HCT116 (cell line): ENCODE measurements around the gene HOMER1. TPM values are rescaled to one million over a fixed set of nuclear protein-coding genes. Genes with fewer than 3 reads are reported as not detected.

Experiments used
- ATAC-seq: fragments of 200-7000 bp; cut with Tn5 transposase; 2 replicates; pipeline ENCODE4 v1.9.1; 2020; ENCODE audit warnings: mild to moderate bottlenecking, moderate library complexity
- BruUV-seq: library from RNA; stranded (reverse); fragments of 400-500 nt; replicated peaks from 2 replicates; lab custom pipeline; 2021; lab: Mats Ljungman, UMichigan
- CTCF ChIA-PET: fragments of 300-600 bp; sonication (Branson Sonifier 250); formaldehyde crosslinking; loops from one replicate; lab custom pipeline; 2021; ENCODE audit warnings: antibody characterized with exemption; lab: Charles Lee
- POLR2A ChIA-PET: fragments of 300-600, 350-600 bp; sonication (Branson Sonifier 250); formaldehyde crosslinking; loops from one replicate; lab custom pipeline; 2021; ENCODE audit warnings: antibody characterized with exemption; lab: Charles Lee
- RAD21 ChIA-PET, 2 experiments: fragments of 300-600 bp; sonication (Branson Sonifier 250); formaldehyde crosslinking; loops; one replicate each; lab custom pipeline; 2023; ENCODE audit warnings: low total read pairs in 2 of 2; ENCODE audit not compliant: uncharacterized antibody in 2 of 2, unreplicated experiment in 2 of 2, low non-redundant PET in 1 of 2; lab: Charles Lee
- DNase-seq: peaks from one replicate; pipeline ENCODE4 v3.0.0-alpha.2; 2010; ENCODE audit warnings: low read depth, low spot score
- H2AFZ ChIP-seq: fragments of 200-600 bp; shearing (Covaris generic), sonication (generic); 2 replicates; pipeline ENCODE4 v1.6.1; 2017; ENCODE audit warnings: low read depth, mixed run types, mixed read lengths, antibody characterized with exemption, low read length; ENCODE audit not compliant: poor library complexity, severe bottlenecking
- H3K27ac ChIP-seq: 2 replicates; pipeline ENCODE4 v1.5.1; 2012; ENCODE audit warnings: low read depth, low read length
- H3K27me3 ChIP-seq: fragments of 200-600 bp; sonication (generic); 2 replicates; pipeline ENCODE4 v1.6.1; 2016; ENCODE audit warnings: mixed run types, low read length, mixed read lengths; ENCODE audit not compliant: insufficient read depth
- H3K36me3 ChIP-seq, 2 experiments: fragments of 200-500 bp in 1 of 2; fragments of 200-600 bp in 1 of 2; sonication (Bioruptor generic) in 1 of 2; sonication (generic) in 1 of 2; 2 replicates each; pipeline versions ENCODE4 v1.5.1 to v1.6.1; 2014 to 2016; ENCODE audit warnings: low read length in 2 of 2, inconsistent platforms in 1 of 2, mixed read lengths in 1 of 2, mixed run types in 1 of 2; ENCODE audit not compliant: insufficient read depth in 2 of 2, control insufficient read depth in 1 of 2
- H3K4me1 ChIP-seq, 2 experiments: fragments of 200-600 bp in 1 of 2; sonication (generic) in 1 of 2; 2 replicates each; pipeline versions ENCODE4 v1.5.1 to v1.6.1; 2012 to 2017; ENCODE audit warnings: low read length in 2 of 2, inconsistent platforms in 1 of 2, mild to moderate bottlenecking in 1 of 2, mixed read lengths in 1 of 2, mixed run types in 1 of 2, moderate library complexity in 1 of 2; ENCODE audit not compliant: insufficient read depth in 2 of 2, control insufficient read depth in 1 of 2
- H3K4me2 ChIP-seq: fragments of 200-600 bp; sonication (generic); 2 replicates; pipeline ENCODE4 v1.6.1; 2017; ENCODE audit warnings: mixed run types, low read length, mixed read lengths
- H3K4me3 ChIP-seq, 2 experiments: fragments of 200-600 bp in 1 of 2; sonication (generic) in 1 of 2; replicated peaks in 1 of 2; 2 replicates each; pipeline ENCODE4 v1.5.1; 2011 to 2016; ENCODE audit warnings: low read length in 2 of 2, control low read depth in 1 of 2, low read depth in 1 of 2, mild to moderate bottlenecking in 1 of 2, mixed read lengths in 1 of 2, mixed run types in 1 of 2
- H3K79me2 ChIP-seq: fragments of 200-600 bp; sonication (generic); 2 replicates; pipeline ENCODE4 v1.6.1; 2017; ENCODE audit warnings: mild to moderate bottlenecking, mixed run types, low read length, moderate library complexity, mixed read lengths; ENCODE audit not compliant: insufficient read depth
- H3K9ac ChIP-seq: fragments of 200-600 bp; sonication (generic); 2 replicates; pipeline ENCODE4 v1.6.1; 2016; ENCODE audit warnings: low read length, mixed read lengths
- H3K9me2 ChIP-seq: fragments of 200-600 bp; sonication (generic), shearing (Covaris generic); 2 replicates; pipeline ENCODE4 v1.6.1; 2017; ENCODE audit warnings: mixed run types, mild to moderate bottlenecking, moderate library complexity; ENCODE audit not compliant: insufficient read depth
- H3K9me3 ChIP-seq, 2 experiments: fragments of 200-500 bp in 1 of 2; fragments of 200-600 bp in 1 of 2; sonication (Bioruptor generic) in 1 of 2; sonication (generic) in 1 of 2; 2 replicates each; pipeline ENCODE4 v1.6.1; 2014 to 2017; ENCODE audit warnings: low read length in 2 of 2, mixed read lengths in 2 of 2, inconsistent platforms in 1 of 2, low read depth in 1 of 2, mild to moderate bottlenecking in 1 of 2, mixed run types in 1 of 2, moderate library complexity in 1 of 2; ENCODE audit not compliant: control insufficient read depth in 1 of 2, insufficient read depth in 1 of 2
- H4K20me1 ChIP-seq: fragments of 200-600 bp; sonication (generic), shearing (Covaris generic); 2 replicates; pipeline ENCODE4 v1.6.1; 2017; ENCODE audit warnings: mixed run types, mild to moderate bottlenecking, moderate library complexity; ENCODE audit not compliant: insufficient read depth
- CTCF ChIP-seq, 3 experiments: fragments of 200-600 bp in 1 of 3; sonication (generic) in 1 of 3; IDR thresholded peaks in 2 of 3; conservative IDR thresholded peaks in 1 of 3; 2 replicates each; pipeline ENCODE4 v1.5.1; 2012 to 2017; ENCODE audit warnings: low read depth in 2 of 3, low read length in 2 of 3, antibody characterized with exemption in 1 of 3, borderline replicate concordance in 1 of 3, control low read depth in 1 of 3, mild to moderate bottlenecking in 1 of 3, mixed read lengths in 1 of 3, mixed run types in 1 of 3, moderate library complexity in 1 of 3; ENCODE audit not compliant: insufficient read depth in 1 of 3
- EZH2 ChIP-seq: fragments of 200-600 bp; sonication (generic); IDR thresholded peaks from 2 replicates; pipeline ENCODE4 v1.6.1; 2017; ENCODE audit warnings: antibody characterized with exemption, mixed run types
- EZH2phosphoT487 ChIP-seq: fragments of 200-600 bp; IDR thresholded peaks from 2 replicates; pipeline ENCODE4 v1.6.1; 2018; ENCODE audit warnings: antibody characterized with exemption, borderline replicate concordance
- MAX ChIP-seq: IDR thresholded peaks from 2 replicates; pipeline ENCODE4 v1.6.1; 2012
- POLR2AphosphoS5 ChIP-seq: IDR thresholded peaks from 2 replicates; pipeline ENCODE4 v1.6.1; 2011; ENCODE audit warnings: mild to moderate bottlenecking, low read depth, low read length, moderate library complexity
- SRF ChIP-seq: IDR thresholded peaks from 2 replicates; pipeline ENCODE4 v1.6.1; 2012; ENCODE audit warnings: low read depth
- YY1 ChIP-seq: IDR thresholded peaks from 2 replicates; pipeline ENCODE4 v1.6.1; 2011; ENCODE audit warnings: low read length, low read depth, moderate library complexity, mild to moderate bottlenecking; ENCODE audit not compliant: insufficient replicate concordance; ENCODE audit errors: extremely low read depth
- ZBTB33 ChIP-seq: IDR thresholded peaks from 2 replicates; pipeline ENCODE4 v1.6.1; 2011; ENCODE audit warnings: mild to moderate bottlenecking, low read length, moderate library complexity; ENCODE audit not compliant: insufficient replicate concordance; ENCODE audit errors: extremely low read depth
- ZFX ChIP-seq: fragments of 450-650 bp; IDR thresholded peaks from 2 replicates; pipeline ENCODE4 v1.6.1; 2017
- ZNF274 ChIP-seq: fragments of 200-500 bp; sonication (Bioruptor generic); IDR thresholded peaks from 2 replicates; pipeline ENCODE4 v1.6.1; 2014; ENCODE audit warnings: mild to moderate bottlenecking, low read depth, low read length, inconsistent platforms
- intact Hi-C: fragments of 100-400 bp; cut with micrococcal nuclease; formaldehyde crosslinking; loops from 2 replicates; pipeline ENCODE4 v1.10.0; 2022
- total RNA-seq: library from RNA; stranded (reverse); gene quantifications from one replicate; pipeline ENCODE4 v1.2.1, GENCODE V29; 2021; ENCODE audit not compliant: unreplicated experiment

HOMER1 gene
- total RNA-seq, 1 experiment from 2014 or later, result 21.4 TPM

DNA sequence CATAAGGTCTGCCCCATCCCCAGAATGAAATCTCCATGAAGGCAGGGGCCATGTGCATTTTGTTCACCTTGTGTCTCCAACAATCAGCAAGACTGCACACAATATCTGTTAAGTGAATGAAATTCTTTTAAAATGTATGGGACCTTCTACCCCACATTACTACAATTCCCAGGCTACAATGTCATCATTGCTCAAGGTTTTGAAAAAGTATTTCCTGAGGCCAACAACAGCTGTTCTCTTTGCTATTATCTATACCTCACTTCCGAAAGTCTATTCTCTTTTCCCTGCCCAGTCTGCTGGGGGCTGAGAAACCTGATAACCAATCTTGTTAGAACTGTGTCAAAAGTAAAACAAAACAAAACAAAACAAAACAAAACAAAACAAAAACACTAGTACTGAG lies 29.2 kb downstream of the HOMER1 start:
- H3K9ac ChIP-seq, result no peak overlapping the region
- DNase-seq, result no peak
- ChIA-PET CTCF (no interaction called here), RAD21 (no interaction called here), POLR2A (no interaction called here)
- H3K4me3 ChIP-seq, result no peak overlapping the region
- no peaks in the 10 kb centered on the region for H3K9me3 ChIP-seq
- H3K79me2 ChIP-seq, result peaks cover 28% of the 10 kb centered on the region; the same call in 1 of the 2 replicates
- no peak overlapping the region for H2AFZ ChIP-seq
- no peak overlapping the region for H3K27ac ChIP-seq
- no peak for ATAC-seq
- H3K4me2 ChIP-seq, result no peak overlapping the region
- no peak for TF ChIP-seq MAX
- no peak for TF ChIP-seq SRF
- TF ChIP-seq EZH2phosphoT487, result no peak
- TF ChIP-seq POLR2AphosphoS5, result no peak
- no peak for TF ChIP-seq ZBTB33
- TF ChIP-seq EZH2, result no peak
- TF ChIP-seq ZNF274, result no peak
- TF ChIP-seq YY1, result no peak
- TF ChIP-seq CTCF (IDR thresholded peaks at IDR 0.05 in 2 of 3, conservative IDR thresholded peaks at IDR 0.05 in 1 of 3; ENCODE audit: borderline replicate concordance in 1 of 3, insufficient read depth in 1 of 3, low read depth in 2 of 3, low read length in 2 of 3), result no peak
- no peak for TF ChIP-seq ZFX
- no peaks in the 10 kb centered on the region for H3K9me2 ChIP-seq
- BruUV-seq, result no TSS peak
- intact Hi-C loops, result no loop called here
- no peaks in the 10 kb centered on the region for H3K4me1 ChIP-seq
- H4K20me1 ChIP-seq, result peaks cover 2% of the 10 kb centered on the region; the same call in 1 of the 2 replicates
- H3K27me3 ChIP-seq, result no peaks in the 10 kb centered on the region
- H3K36me3 ChIP-seq, result no peaks in the 10 kb centered on the region
